Thyroid gland (tissue), 4 donors: ENCODE results near the gene PRKAG1. TPM values are rescaled to one million over a fixed set of nuclear protein-coding genes. Genes with fewer than 3 reads are reported as not detected.
A peak's percentile ranks its signal among the peaks of the same experiment; 100 is the strongest.

Experiments
- DNase-seq, 2 donors: peaks; one replicate each; pipeline ENCODE4 v3.0.0-alpha.2; 2019
- H3K27ac ChIP-seq, 3 donors: fragments of 200-600 bp; sonication (generic); 1 replicate in 2 of 3; 2 replicates in 1 of 3; pipeline ENCODE4 v1.5.1; 2016 to 2019; ENCODE audit warnings: mild to moderate bottlenecking in 1 of 3, moderate library complexity in 1 of 3
- H3K27me3 ChIP-seq: fragments of 200-600 bp; sonication (generic); one replicate; pipeline ENCODE4 v1.5.1; 2019
- H3K36me3 ChIP-seq, 2 donors: fragments of 200-600 bp; sonication (generic); one replicate each; pipeline ENCODE4 v1.5.1; 2016 to 2019
- H3K4me1 ChIP-seq, 2 donors: fragments of 200-600 bp; sonication (generic); one replicate each; pipeline ENCODE4 v1.5.1; 2017 to 2019
- H3K4me3 ChIP-seq, 3 donors: fragments of 200-600 bp; sonication (generic); replicated peaks in 1 of 3; 1 replicate in 2 of 3; 2 replicates in 1 of 3; pipeline ENCODE4 v1.5.1; 2016; ENCODE audit warnings: mild to moderate bottlenecking in 1 of 3
- H3K9me3 ChIP-seq: fragments of 200-600 bp; sonication (generic); one replicate; pipeline ENCODE4 v1.5.1; 2017
- POLR2A ChIP-seq, 2 donors: fragments of 450-650 bp; IDR thresholded peaks; one replicate each; pipeline ENCODE4 v1.6.1; 2017; ENCODE audit warnings: antibody characterized with exemption in 2 of 2, mild to moderate bottlenecking in 2 of 2, moderate library complexity in 1 of 2
- WGBS, 2 donors: methylation state at CpG; one replicate each; pipeline ENCODE4 v1.1.5; 2017; 5-methylcytosine and 5-hydroxymethylcytosine counted together
- intact Hi-C: fragments of 100-400 bp; cut with DNase I; formaldehyde crosslinking; loops from one replicate; pipeline ENCODE4 v1.15.1; 2023
- total RNA-seq, 4 donors: library from RNA; depleted of rRNA; stranded (reverse); fragments of >200 nt; gene quantifications; one replicate each; pipeline ENCODE4 v1.2.3, GENCODE V29; 2016
- TF ChIP-seq, protein P1 (sequence below), 6 experiments: fragments of 200-600 bp in 3 of 6; fragments of 450-650 bp in 3 of 6; sonication (generic) in 3 of 6; IDR thresholded peaks; one replicate each; pipeline ENCODE4 v1.5.1; 2016 to 2019; ENCODE audit warnings: antibody characterized with exemption in 6 of 6, mild to moderate bottlenecking in 2 of 6, inconsistent platforms in 1 of 6, moderate library complexity in 1 of 6

Gene PRKAG1
- total RNA-seq, 4 donors from 2014 or later, result 50.3 to 68.1 (median 59.9) TPM

DNA sequence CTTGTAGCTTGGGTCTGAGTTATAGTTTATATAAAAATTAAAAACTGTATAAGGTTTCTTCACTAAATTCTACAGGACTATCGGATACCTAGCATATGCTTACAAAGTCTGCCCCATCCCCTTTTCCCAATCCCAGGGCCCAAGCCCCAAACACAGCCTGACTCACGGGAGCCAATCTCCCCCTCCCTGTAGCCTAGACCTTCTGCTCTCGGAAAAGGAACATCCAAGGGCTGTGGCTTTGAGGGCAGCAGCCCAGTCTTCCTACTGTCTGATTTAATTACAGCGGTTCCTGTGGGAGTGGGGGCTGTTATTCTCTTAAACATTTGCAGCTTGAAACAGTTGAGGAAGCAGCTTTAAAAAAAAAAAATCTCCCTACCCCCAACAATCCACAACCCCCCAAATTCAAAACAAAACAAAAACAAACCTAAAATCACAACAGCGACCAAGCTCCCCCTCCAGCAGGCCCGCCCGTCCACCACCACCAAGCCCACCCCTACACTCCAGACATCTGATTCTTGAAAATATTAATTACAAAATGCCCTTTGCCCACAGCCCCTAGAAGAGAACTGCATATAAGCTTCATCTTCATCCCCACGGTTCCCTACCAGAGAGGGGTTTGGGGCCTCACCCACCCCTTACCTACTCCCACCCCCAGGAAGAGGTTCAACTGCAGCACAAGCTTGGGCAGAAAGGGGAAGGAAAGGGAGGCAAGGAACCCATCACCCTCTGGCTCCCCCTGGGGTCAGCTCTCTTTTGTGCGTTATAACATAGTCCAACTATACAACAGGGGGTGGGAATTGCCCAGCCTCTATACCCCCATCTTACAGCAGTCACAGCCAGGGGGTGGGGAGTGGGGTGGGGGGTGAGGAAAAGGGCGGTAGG is 1.1 kb upstream of the PRKAG1 start:
- DNase-seq, result no peak
- Histone ChIP-seq H3K9me3 (no peaks in the 10 kb centered on the region), H3K27ac (peak overlapping the region; percentile 48 to 88 (median 84)), H3K4me3 (no peak overlapping the region), H3K4me1 (peaks cover 8% of the 10 kb centered on the region in 2 donors), H3K36me3 (peaks cover 26 to 36% of the 10 kb centered on the region in 2 donors), H3K27me3 (no peaks in the 10 kb centered on the region)
- intact Hi-C loops, result no loop called here
- TF ChIP-seq POLR2A (IDR thresholded peaks at IDR 0.05), result no peak
- TF ChIP-seq, protein P1, sequence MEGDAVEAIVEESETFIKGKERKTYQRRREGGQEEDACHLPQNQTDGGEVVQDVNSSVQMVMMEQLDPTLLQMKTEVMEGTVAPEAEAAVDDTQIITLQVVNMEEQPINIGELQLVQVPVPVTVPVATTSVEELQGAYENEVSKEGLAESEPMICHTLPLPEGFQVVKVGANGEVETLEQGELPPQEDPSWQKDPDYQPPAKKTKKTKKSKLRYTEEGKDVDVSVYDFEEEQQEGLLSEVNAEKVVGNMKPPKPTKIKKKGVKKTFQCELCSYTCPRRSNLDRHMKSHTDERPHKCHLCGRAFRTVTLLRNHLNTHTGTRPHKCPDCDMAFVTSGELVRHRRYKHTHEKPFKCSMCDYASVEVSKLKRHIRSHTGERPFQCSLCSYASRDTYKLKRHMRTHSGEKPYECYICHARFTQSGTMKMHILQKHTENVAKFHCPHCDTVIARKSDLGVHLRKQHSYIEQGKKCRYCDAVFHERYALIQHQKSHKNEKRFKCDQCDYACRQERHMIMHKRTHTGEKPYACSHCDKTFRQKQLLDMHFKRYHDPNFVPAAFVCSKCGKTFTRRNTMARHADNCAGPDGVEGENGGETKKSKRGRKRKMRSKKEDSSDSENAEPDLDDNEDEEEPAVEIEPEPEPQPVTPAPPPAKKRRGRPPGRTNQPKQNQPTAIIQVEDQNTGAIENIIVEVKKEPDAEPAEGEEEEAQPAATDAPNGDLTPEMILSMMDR (IDR thresholded peaks at IDR 0.05), result peak in 1 of 6 experiments; percentile 26
- WGBS, 2 donors, result 71 to 77% methylated on average over 10 of the region's 10 CpGs

DNA sequence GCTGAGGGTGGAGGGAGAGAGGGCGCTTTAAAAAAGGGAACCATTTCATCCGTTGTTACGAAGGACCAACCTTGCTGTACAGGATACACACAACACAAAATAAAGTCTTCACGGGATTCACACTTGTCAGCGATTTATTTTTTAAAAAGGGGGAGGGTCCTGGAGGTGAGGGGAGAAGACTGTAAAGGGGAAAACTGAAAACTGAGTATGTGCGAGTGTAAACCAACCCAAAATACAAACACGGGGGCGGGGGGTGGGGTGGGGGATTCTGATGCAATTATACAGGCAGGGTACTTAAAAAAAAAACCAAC is 499 bp upstream of the PRKAG1 start:
- no peak for TF ChIP-seq POLR2A (IDR thresholded peaks at IDR 0.05)
- TF ChIP-seq, protein P1 (IDR thresholded peaks at IDR 0.05), result no peak
- Histone ChIP-seq H3K4me3 (peak overlapping the region; percentile 1 to 90 (median 89)), H3K27ac (peak overlapping the region; percentile 48 to 88 (median 84)), H3K9me3 (no peaks in the 10 kb centered on the region), H3K4me1 (peaks cover 8% of the 10 kb centered on the region in 2 donors), H3K27me3 (no peaks in the 10 kb centered on the region), H3K36me3 (peaks cover 20 to 30% of the 10 kb centered on the region in 2 donors)
- intact Hi-C loops, result no loop called here
- DNase-seq, result no peak
- 2 to 7% methylated on average over 8 of the region's 8 CpGs for WGBS, 2 donors

GRCh38 chr12:49017891-49018260 is 700 bp downstream of the PRKAG1 start:
- Histone ChIP-seq H3K4me3 (peak overlapping the region; percentile 84 to 90 (median 89)), H3K4me1 (peaks cover 8% of the 10 kb centered on the region in 2 donors), H3K36me3 (peaks cover 18 to 20% of the 10 kb centered on the region in 2 donors), H3K9me3 (no peaks in the 10 kb centered on the region), H3K27me3 (no peaks in the 10 kb centered on the region), H3K27ac (peak overlapping the region; percentile 48 to 88 (median 84))
- TF ChIP-seq, protein P1 (IDR thresholded peaks at IDR 0.05), result no peak
- no peak for TF ChIP-seq POLR2A (IDR thresholded peaks at IDR 0.05)
- 0 to 4% methylated on average over 8 of the region's 8 CpGs for WGBS, 2 donors
- no peak for DNase-seq
- intact Hi-C loops, result no loop called here

DNA sequence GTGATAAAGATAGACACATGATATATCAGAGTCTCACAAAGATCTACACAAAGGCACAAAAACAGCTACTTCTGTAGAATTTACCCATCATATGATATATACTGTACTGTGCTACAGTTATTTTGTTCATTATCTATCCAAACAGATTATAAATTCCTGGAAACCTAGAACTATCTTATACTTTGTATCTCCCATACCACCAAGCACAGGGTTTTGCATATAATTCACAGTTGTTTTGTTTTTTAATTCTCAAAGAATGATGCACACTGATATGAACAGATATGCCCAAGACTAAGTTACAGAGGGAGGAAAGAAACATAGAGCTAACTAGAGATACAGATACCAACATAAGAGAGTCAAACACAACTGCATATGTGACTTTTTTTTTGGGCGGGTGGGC is 3.4 kb downstream of the PRKAG1 start:
- intact Hi-C loops, result no loop called here
- peaks cover 8% of the 10 kb centered on the region in 2 donors for H3K4me1 ChIP-seq

More for the DNA sequence above, 3.4 kb downstream of the PRKAG1 start:
- Histone ChIP-seq H3K27ac (no peak overlapping the region), H3K36me3 (peaks cover 8 to 9% of the 10 kb centered on the region in 2 donors), H3K27me3 (no peaks in the 10 kb centered on the region), H3K9me3 (no peaks in the 10 kb centered on the region), H3K4me3 (no peak overlapping the region)
- no peak for TF ChIP-seq POLR2A (IDR thresholded peaks at IDR 0.05)
- TF ChIP-seq, protein P1 (IDR thresholded peaks at IDR 0.05), result no peak
- WGBS, 2 donors, result 86 to 87% methylated on average over 1 of the region's 1 CpG
- no peak for DNase-seq
